HCT116 (cell line): ENCODE measurements around the gene PFKFB3.

Source experiments
- EZH2 ChIP-seq: fragments of 200-600 bp; sonication (generic); IDR thresholded peaks from 2 replicates; pipeline ENCODE4 v1.6.1; 2017; ENCODE audit warnings: antibody characterized with exemption, mixed run types
- JUND ChIP-seq: IDR thresholded peaks from 2 replicates; pipeline ENCODE4 v1.6.1; 2012
- TF ChIP-seq, protein P1 (sequence below), 3 experiments: fragments of 200-600 bp in 1 of 3; sonication (generic) in 1 of 3; IDR thresholded peaks in 2 of 3; conservative IDR thresholded peaks in 1 of 3; 2 replicates each; pipeline ENCODE4 v1.5.1; 2012 to 2017; ENCODE audit warnings: low read depth in 2 of 3, low read length in 2 of 3, antibody characterized with exemption in 1 of 3, borderline replicate concordance in 1 of 3, control low read depth in 1 of 3, mild to moderate bottlenecking in 1 of 3, mixed read lengths in 1 of 3, mixed run types in 1 of 3, moderate library complexity in 1 of 3; ENCODE audit not compliant: insufficient read depth in 1 of 3

DNA sequence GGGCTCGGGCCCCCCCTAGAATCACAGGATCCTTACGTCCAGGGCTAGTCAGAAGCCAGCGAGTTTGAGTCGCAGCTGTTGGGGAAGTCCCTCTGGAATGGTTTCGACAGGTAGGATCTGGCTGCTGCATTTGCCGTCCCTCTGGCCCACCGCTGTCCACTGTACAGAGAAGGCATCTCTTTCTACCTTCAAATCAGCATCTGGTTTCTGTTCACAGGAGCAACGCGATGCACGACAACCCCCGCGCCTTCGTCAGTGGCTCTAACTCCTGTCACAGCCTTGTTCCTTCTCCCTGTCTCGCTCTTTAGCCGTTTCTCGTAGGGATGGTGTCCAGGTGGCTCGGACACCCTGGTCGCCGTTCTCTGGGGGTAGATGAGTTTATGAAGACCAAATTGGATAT, 11.2 kb upstream of the PFKFB3 start:
- TF ChIP-seq, protein P1, sequence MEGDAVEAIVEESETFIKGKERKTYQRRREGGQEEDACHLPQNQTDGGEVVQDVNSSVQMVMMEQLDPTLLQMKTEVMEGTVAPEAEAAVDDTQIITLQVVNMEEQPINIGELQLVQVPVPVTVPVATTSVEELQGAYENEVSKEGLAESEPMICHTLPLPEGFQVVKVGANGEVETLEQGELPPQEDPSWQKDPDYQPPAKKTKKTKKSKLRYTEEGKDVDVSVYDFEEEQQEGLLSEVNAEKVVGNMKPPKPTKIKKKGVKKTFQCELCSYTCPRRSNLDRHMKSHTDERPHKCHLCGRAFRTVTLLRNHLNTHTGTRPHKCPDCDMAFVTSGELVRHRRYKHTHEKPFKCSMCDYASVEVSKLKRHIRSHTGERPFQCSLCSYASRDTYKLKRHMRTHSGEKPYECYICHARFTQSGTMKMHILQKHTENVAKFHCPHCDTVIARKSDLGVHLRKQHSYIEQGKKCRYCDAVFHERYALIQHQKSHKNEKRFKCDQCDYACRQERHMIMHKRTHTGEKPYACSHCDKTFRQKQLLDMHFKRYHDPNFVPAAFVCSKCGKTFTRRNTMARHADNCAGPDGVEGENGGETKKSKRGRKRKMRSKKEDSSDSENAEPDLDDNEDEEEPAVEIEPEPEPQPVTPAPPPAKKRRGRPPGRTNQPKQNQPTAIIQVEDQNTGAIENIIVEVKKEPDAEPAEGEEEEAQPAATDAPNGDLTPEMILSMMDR (IDR thresholded peaks at IDR 0.05 in 2 of 3, conservative IDR thresholded peaks at IDR 0.05 in 1 of 3; ENCODE audit: borderline replicate concordance in 1 of 3, insufficient read depth in 1 of 3, low read depth in 2 of 3, low read length in 2 of 3), result no peak
- TF ChIP-seq JUND (no peak), EZH2 (no peak)
